Mucosa of rectum (tissue), 2 donors: ENCODE results near the gene IKZF3.
"Not testable (repeated sequence)": the region's sequence is repeated elsewhere in the genome, so short reads cannot be mapped to it uniquely, and the experiment has no call there.

Source experiments
- H3K27ac ChIP-seq, 2 donors: one replicate each; pipeline ENCODE4 v1.7.0; 2013; ENCODE audit warnings: inconsistent platforms in 2 of 2, low read depth in 2 of 2, low read length in 2 of 2
- H3K27me3 ChIP-seq, 2 donors: one replicate each; pipeline ENCODE4 v1.7.0; 2013; ENCODE audit warnings: low read length in 2 of 2; ENCODE audit not compliant: control insufficient read depth in 2 of 2, insufficient read depth in 2 of 2
- H3K36me3 ChIP-seq, 2 donors: one replicate each; pipeline ENCODE4 v1.7.0; 2013; ENCODE audit warnings: low read length in 2 of 2; ENCODE audit not compliant: control insufficient read depth in 2 of 2, insufficient read depth in 2 of 2
- H3K4me1 ChIP-seq, 2 donors: one replicate each; pipeline ENCODE4 v1.7.0; 2013; ENCODE audit warnings: low read length in 2 of 2, mild to moderate bottlenecking in 1 of 2; ENCODE audit not compliant: control insufficient read depth in 2 of 2, insufficient read depth in 2 of 2
- H3K4me3 ChIP-seq, 2 donors: one replicate each; pipeline ENCODE4 v1.7.0; 2013; ENCODE audit warnings: low read length in 2 of 2
- H3K9ac ChIP-seq, 2 donors: one replicate each; pipeline ENCODE4 v1.7.0; 2013; ENCODE audit warnings: low read length in 2 of 2, low read depth in 1 of 2, mild to moderate bottlenecking in 1 of 2
- H3K9me3 ChIP-seq, 2 donors: one replicate each; pipeline ENCODE4 v1.7.0; 2013; ENCODE audit warnings: low read length in 2 of 2; ENCODE audit not compliant: control insufficient read depth in 2 of 2
- donor health status: healthy.
- donor health status: Normal muscosa, but diverticular disease.

IKZF3 gene

DNA sequence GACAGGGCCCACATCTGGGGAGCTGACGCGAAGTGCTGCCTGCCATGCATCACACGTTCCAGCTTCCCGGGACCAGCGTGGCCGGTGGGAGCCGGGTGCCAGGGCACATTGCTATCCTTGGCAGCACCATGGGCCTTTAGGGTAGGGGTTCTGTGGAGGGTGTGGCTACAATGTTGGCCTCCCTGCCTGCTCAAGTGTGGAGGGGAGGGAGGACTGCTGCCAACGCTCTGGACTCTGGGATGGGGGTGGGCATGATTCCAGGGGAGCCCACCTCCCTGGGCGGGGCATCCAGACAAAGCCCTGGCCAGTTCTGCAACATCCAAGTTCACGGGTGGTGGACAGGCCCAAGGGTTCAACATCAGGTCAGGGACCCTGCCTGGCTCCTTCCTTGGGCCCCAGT, 112.5 kb downstream of the IKZF3 start:
- Histone ChIP-seq H3K9me3 (no peaks in the 10 kb centered on the region), H3K27me3 (no peaks in the 10 kb centered on the region), H3K4me3 (no peak overlapping the region), H3K4me1 (peaks cover 11 to 18% of the 10 kb centered on the region in 2 donors), H3K27ac (no peak overlapping the region), H3K36me3 (no peaks in the 10 kb centered on the region), H3K9ac (no peak overlapping the region)

DNA sequence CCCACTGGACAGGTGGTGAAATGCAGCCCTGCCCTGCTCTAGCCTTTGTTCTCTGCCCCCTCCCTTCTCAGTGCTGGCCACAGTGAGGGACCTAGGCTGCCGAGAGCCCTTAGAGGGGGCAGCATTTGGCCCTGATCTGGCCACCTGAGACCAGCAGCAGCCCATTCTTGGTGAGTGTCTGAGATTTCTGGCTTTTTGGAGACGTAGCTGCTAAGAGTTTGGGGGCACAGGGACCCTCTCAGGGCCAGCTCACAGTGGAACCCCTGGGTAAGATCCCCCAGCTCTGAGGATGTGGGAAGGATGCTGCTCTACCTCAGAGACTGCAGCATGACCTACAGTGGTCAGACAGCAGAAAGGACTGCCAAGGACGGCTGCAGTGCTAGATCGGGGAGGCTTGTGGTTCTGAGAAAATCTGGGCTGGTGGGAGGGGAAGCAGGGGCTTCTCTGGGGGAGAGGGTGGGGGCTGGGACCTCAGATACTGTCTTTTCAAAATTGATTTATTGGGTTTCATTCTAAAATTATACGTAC, 113.0 kb downstream of the IKZF3 start:
- no peak overlapping the region for H3K9ac ChIP-seq
- H3K36me3 ChIP-seq, result no peaks in the 10 kb centered on the region
- no peaks in the 10 kb centered on the region for H3K9me3 ChIP-seq
- H3K4me3 ChIP-seq, result no peak overlapping the region
- no peak overlapping the region for H3K27ac ChIP-seq
- peaks cover 11 to 18% of the 10 kb centered on the region in 2 donors for H3K4me1 ChIP-seq
- no peaks in the 10 kb centered on the region for H3K27me3 ChIP-seq

DNA sequence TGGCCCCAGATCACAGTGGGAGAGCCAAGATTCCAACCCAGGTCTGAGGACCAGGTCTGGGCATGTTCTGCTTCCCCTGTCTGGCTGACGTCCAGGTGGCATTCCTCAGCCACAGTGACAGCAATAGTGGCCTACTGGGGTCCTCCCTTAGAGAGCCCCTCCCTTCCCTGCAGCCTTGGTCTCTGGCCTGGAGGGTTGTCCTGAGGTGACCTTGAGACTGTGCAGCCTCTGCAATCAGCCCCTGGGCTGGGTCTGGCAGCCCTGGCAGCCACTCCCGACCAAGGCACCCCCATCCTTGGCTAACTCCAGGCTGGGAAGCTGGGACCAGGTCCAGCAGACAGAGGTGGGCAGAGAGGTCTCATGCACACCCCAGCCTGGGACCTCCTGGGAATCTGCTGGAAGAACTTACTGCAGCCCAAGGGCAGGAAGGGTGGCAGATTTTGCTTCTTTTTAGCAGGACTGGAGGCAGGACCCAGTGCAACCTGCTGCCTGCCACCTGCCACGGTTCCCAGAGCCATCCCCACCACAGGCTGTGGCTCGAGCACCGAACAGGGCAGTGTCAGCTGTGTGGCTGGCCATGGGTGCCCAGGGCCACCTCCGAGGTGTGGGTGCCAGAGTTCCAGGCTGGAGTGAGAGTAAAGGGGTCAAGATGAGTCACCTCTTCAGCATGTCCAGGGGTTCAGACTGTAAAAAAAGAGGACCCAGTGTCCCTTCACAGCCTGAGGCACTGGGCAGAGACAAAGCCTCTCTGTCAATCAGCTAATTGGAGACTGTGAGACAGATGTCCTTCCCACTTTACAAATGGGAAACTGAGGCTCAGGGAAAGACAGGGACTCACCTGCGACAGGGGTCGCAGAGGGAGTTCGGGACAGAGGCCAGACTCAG, 113.7 kb downstream of the IKZF3 start:
- no peak overlapping the region for H3K9ac ChIP-seq
- peaks cover 11 to 18% of the 10 kb centered on the region in 2 donors for H3K4me1 ChIP-seq
- no peak overlapping the region for H3K27ac ChIP-seq
- no peaks in the 10 kb centered on the region for H3K9me3 ChIP-seq
- H3K4me3 ChIP-seq, result no peak overlapping the region
- peaks cover 2 to 3% of the 10 kb centered on the region in 2 donors for H3K36me3 ChIP-seq
- H3K27me3 ChIP-seq, result no peaks in the 10 kb centered on the region

DNA sequence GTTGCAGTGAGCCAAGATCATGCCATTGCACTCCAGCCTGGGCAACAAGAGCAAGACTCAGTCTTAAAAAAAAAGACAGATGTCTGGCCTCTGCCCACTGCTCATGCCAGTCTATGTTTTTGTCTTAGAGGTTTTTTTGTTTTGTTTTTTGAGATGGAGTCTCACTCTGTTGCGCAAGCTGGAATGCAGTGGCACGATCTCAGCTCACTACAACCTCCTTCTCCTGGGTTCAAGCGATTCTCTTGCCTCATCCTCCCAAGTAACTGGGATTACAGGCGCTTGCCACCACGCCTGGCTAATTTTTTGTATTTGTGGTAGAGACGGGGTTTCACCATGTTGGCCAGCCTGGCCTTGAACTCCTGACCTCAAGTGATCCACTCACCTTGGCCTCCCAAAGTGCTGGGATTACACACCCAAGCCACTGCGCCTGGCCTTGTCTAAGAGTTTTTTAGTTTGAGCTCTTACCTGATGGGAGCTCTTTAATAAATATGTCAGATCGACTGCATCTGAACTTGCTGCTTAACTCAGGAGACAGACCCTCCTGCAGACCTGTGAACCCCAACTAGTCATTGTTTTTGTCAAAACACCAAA, 115.6 kb downstream of the IKZF3 start:
- H3K27ac ChIP-seq, result not testable (repeated sequence)

DNA sequence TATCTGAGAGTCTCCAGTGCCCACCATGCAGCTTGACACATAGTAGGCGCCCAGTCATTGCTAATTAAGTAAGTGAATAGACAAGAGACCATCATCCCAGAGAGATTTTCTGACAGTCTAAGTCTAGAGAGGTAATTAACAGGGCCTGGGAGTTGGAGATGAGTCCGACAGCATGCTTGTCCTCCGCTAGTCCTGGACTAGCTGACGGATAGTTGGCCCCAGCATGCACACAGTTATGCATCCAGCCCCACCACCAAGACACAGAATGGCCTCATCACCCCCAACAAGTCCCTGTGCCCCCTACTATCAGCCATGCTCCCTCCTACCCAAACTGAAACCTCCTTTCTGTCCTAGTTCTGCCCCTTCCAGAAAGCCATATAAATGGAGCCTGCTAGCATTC, 116.4 kb downstream of the IKZF3 start:
- Histone ChIP-seq H3K9me3 (no peaks in the 10 kb centered on the region), H3K27ac (no peak overlapping the region), H3K4me1 (peaks cover 0 to 4% of the 10 kb centered on the region in 2 donors), H3K27me3 (peaks cover 0 to 7% of the 10 kb centered on the region in 2 donors), H3K4me3 (no peak overlapping the region), H3K9ac (no peak overlapping the region), H3K36me3 (peaks cover 18 to 20% of the 10 kb centered on the region in 2 donors)

More for the DNA sequence above, 115.6 kb downstream of the IKZF3 start:
- H3K4me3 ChIP-seq, H3K9ac ChIP-seq, H3K9me3 ChIP-seq, H3K27me3 ChIP-seq, H3K4me1 ChIP-seq: not testable (repeated sequence)
- H3K36me3 ChIP-seq, result peaks cover 12 to 15% of the 10 kb centered on the region in 2 donors

DNA sequence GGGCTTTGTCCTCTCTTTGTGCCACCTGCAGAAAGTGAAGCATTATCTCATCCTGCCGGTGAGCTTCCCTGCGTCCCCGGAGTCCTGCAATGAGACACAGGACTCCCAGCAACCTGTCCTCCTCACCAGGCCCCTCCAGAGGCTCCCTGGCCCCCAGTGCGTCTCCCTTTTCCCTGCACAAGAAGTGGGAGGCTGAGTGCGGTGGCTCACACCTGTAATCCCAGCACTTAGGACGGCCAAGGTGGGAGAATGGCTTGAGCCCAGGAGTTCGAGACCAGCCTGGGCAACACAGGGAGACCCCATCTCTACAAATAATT, 118.0 kb downstream of the IKZF3 start:
- Histone ChIP-seq H3K36me3 (peaks cover 18 to 22% of the 10 kb centered on the region in 2 donors), H3K4me3 (no peak overlapping the region), H3K4me1 (peaks cover 0 to 4% of the 10 kb centered on the region in 2 donors), H3K9ac (no peak overlapping the region), H3K27ac (no peak overlapping the region), H3K9me3 (no peaks in the 10 kb centered on the region), H3K27me3 (peaks cover 0 to 7% of the 10 kb centered on the region in 2 donors)

DNA sequence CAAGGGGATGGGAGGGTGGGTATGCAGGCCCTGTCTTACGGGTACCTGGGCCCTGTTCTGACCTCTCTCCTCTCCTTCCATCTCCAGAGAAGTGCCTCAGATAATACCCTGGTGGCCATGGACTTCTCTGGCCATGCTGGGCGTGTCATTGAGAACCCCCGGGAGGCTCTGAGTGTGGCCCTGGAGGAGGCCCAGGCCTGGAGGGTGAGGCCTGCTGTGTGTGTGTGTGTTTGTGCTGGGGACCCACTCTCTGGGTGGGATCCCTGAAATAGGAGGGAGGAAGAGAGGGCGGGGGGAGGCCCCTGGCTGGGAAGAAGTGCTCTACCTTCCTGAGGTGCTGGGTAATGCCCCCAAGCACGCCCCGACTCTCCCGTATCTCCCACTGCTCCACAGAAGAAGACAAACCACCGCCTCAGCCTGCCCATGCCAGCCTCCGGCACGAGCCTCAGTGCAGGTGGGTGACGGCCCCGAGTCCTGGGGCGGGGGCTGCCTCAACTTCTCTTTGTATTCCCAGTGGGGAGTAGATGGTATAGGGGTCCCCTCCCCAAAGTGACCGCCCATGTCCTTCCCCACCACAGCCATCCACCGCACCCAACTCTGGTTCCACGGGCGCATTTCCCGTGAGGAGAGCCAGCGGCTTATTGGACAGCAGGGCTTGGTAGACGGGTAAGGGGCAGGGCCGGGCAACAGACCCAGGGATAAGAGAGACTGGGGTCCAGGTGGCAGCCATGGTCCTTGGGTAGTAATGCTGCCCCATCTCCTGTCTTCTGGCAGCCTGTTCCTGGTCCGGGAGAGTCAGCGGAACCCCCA, 118.6 kb downstream of the IKZF3 start:
- H3K27me3 ChIP-seq, result peaks cover 0 to 7% of the 10 kb centered on the region in 2 donors
- H3K4me1 ChIP-seq, result peaks cover 5 to 10% of the 10 kb centered on the region in 2 donors
- no peaks in the 10 kb centered on the region for H3K9me3 ChIP-seq
- no peak overlapping the region for H3K27ac ChIP-seq
- H3K36me3 ChIP-seq, result peaks cover 18 to 22% of the 10 kb centered on the region in 2 donors
- no peak overlapping the region for H3K4me3 ChIP-seq
- no peak overlapping the region for H3K9ac ChIP-seq

DNA sequence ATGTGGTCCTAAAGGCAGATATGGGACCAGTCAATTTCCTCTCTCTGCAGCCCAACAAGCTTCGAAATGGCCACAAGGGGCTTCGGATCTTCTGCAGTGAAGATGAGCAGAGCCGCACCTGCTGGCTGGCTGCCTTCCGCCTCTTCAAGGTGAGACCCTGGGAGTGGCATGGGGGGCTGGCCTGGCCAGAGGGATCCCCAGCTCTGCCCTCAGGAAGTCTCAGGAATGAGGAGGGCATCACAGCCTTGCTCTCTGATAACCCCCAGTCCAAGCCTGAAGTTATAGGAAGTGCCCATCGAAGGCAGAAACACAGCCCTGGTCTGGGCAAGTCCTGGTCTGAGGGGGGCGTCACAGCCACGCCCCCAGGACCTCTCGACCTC, 119.3 kb downstream of the IKZF3 start:
- H3K4me1 ChIP-seq, result peaks cover 9 to 13% of the 10 kb centered on the region in 2 donors
- H3K27ac ChIP-seq, result no peak overlapping the region
- H3K9me3 ChIP-seq, result no peaks in the 10 kb centered on the region
- peaks cover 0 to 10% of the 10 kb centered on the region in 2 donors for H3K27me3 ChIP-seq
- H3K36me3 ChIP-seq, result peaks cover 18 to 22% of the 10 kb centered on the region in 2 donors
- H3K4me3 ChIP-seq, result no peak overlapping the region
- no peak overlapping the region for H3K9ac ChIP-seq

DNA sequence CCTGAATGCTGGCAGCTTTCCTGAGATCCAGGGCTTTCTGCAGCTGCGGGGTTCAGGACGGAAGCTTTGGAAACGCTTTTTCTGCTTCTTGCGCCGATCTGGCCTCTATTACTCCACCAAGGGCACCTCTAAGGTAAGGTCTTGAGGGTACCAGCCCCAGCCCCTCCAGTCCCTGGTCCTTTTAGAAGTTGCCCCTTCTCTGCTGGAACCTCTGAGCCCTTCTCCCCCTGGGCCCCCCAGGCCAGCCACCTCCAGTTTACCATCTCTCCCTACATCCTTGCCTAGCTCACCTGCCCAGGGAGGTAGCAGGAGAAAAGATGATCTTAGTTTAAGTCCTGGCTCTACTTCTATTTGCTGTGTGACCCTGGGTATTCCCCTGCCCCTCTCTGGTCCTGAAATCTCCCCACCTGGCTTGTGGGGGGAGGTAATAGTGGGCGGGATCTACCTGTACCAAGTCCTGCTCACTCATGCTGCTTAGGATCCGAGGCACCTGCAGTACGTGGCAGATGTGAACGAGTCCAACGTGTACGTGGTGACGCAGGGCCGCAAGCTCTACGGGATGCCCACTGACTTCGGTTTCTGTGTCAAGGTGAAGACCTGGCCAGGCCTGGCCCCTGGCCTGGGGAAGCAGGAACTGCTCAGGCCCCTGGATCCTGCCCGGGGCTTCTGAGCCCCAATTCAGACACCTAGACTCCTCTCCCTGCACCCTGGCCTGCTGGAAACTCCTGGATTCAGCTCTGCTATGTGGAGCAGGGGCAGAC, 119.9 kb downstream of the IKZF3 start:
- Histone ChIP-seq H3K36me3 (peaks cover 18 to 22% of the 10 kb centered on the region in 2 donors), H3K4me1 (peaks cover 9 to 19% of the 10 kb centered on the region in 2 donors), H3K27ac (no peak overlapping the region), H3K9me3 (no peaks in the 10 kb centered on the region), H3K27me3 (peaks cover 0 to 12% of the 10 kb centered on the region in 2 donors), H3K4me3 (no peak overlapping the region), H3K9ac (no peak overlapping the region)
